K562 (cell line): Measurements from ENCODE around the gene EPX.

Experiments
- CTCF ChIP-seq, 3 experiments: IDR thresholded peaks in 2 of 3; conservative IDR thresholded peaks in 1 of 3; 2 replicates each; pipeline ENCODE4 v1.5.1; 2011 to 2012; ENCODE audit warnings: low read length in 3 of 3, mild to moderate bottlenecking in 3 of 3, control low read depth in 2 of 3, improper control_type of control experiment in 1 of 3, inconsistent platforms in 1 of 3, low read depth in 1 of 3, mixed read lengths in 1 of 3, moderate library complexity in 1 of 3; ENCODE audit not compliant: insufficient read depth in 2 of 3
- JUN ChIP-seq, 2 experiments: sonication (generic) in 1 of 2; formaldehyde crosslinking in 1 of 2; IDR thresholded peaks; 2 replicates each; pipeline versions ENCODE4 v1.6.1 to v1.8.0; 2012 to 2022; ENCODE audit warnings: borderline replicate concordance in 2 of 2, mild to moderate bottlenecking in 2 of 2, improper control_type of control experiment in 1 of 2, low read depth in 1 of 2, low read length in 1 of 2, missing genetic modification reagents in 1 of 2
- KDM4B ChIP-seq, 2 experiments: fragments of 450-650 bp in 1 of 2; sonication (generic) in 1 of 2; IDR thresholded peaks; 2 replicates each; pipeline ENCODE4 v1.6.1; 2016 to 2017; ENCODE audit warnings: borderline replicate concordance in 2 of 2, antibody characterized with exemption in 1 of 2, low read depth in 1 of 2, mild to moderate bottlenecking in 1 of 2
- KLF16 ChIP-seq: IDR thresholded peaks from 2 replicates; pipeline ENCODE4 v1.6.1; 2016; ENCODE audit warnings: antibody characterized with exemption
- ZFP36 ChIP-seq: fragments of 150-350 bp; IDR thresholded peaks from 2 replicates; pipeline ENCODE4 v1.6.1; 2018; ENCODE audit warnings: low read length, low read depth; ENCODE audit not compliant: partially characterized antibody
- ZNF57 ChIP-seq: fragments of 450-650 bp; formaldehyde crosslinking; IDR thresholded peaks from 2 replicates; pipeline ENCODE4 v1.4.0; 2020; ENCODE audit warnings: mild to moderate bottlenecking, moderate library complexity
- ZNF766 ChIP-seq: fragments of 200-800 bp; sonication (Bioruptor generic); conservative IDR thresholded peaks from 2 replicates; pipeline ENCODE4 v1.6.1; 2016; ENCODE audit warnings: missing genetic modification characterization, missing compliant biosample characterization

- TF ChIP-seq CTCF (IDR thresholded peaks at IDR 0.05 in 2 of 3, conservative IDR thresholded peaks at IDR 0.05 in 1 of 3; ENCODE audit: insufficient read depth in 2 of 3, low read depth in 1 of 3, low read length in 3 of 3), result no peak
- no peak for TF ChIP-seq KDM4B (IDR thresholded peaks at IDR 0.05; ENCODE audit: borderline replicate concordance in 2 of 2, low read depth in 1 of 2)
- TF ChIP-seq JUN (IDR thresholded peaks at IDR 0.05; ENCODE audit: borderline replicate concordance, low read depth, low read length), result no peak
- TF ChIP-seq JUN (CRISPR knock-in tag; IDR thresholded peaks at IDR 0.05; ENCODE audit: borderline replicate concordance), result no peak
- no peak for TF ChIP-seq ZFP36
- TF ChIP-seq ZNF766 (CRISPR knock-in tag), result no peak
- TF ChIP-seq ZNF57 (CRISPR knock-in tag), result no peak
- no peak for TF ChIP-seq KLF16
These were observed 49.8 kb downstream of the EPX start for GRCh38 chr17:58242171-58242784.
